GM10847 (cell line): Measurements from ENCODE around the gene INSR.

Experiments used
- POLR2A ChIP-seq: IDR thresholded peaks from 2 replicates; pipeline ENCODE4 v1.6.1; 2011; ENCODE audit not compliant: insufficient read length; ENCODE audit errors: extremely low read depth

The INSR gene

GRCh38 chr19:7293762-7294557 lies at the start of gene INSR:
Gene INSR (minus strand): TSS chr19:7294414. CDS start chr19:7293891, 523 bp downstream.
- no peak for TF ChIP-seq POLR2A

GRCh38 chr19:7342143-7342542 lies 47.9 kb upstream of the INSR start:
- no peak for TF ChIP-seq POLR2A

GRCh38 chr19:7340959-7341837 lies 47.0 kb upstream of the INSR start:
- no peak for TF ChIP-seq POLR2A

GRCh38 chr19:7337380-7338194 lies 43.4 kb upstream of the INSR start:
- TF ChIP-seq POLR2A, result no peak

- no peak for TF ChIP-seq POLR2A
Observed at GRCh38 chr19:7336321-7336973, 42.2 kb upstream of the INSR start.

GRCh38 chr19:7333198-7334118 lies 39.2 kb upstream of the INSR start:
- no peak for TF ChIP-seq POLR2A

GRCh38 chr19:7331446-7331845 lies 37.2 kb upstream of the INSR start:
- TF ChIP-seq POLR2A, result no peak

- TF ChIP-seq POLR2A, result no peak
Observed at GRCh38 chr19:7328647-7329046, 34.4 kb upstream of the INSR start.

- TF ChIP-seq POLR2A, result no peak
Observed at GRCh38 chr19:7327802-7328201, 33.6 kb upstream of the INSR start.

GRCh38 chr19:7326105-7326877 lies 32.1 kb upstream of the INSR start:
- TF ChIP-seq POLR2A, result no peak

- no peak for TF ChIP-seq POLR2A
Observed at GRCh38 chr19:7318176-7318575, 24.0 kb upstream of the INSR start.

- no peak for TF ChIP-seq POLR2A
Observed at GRCh38 chr19:7312816-7313215, 18.6 kb upstream of the INSR start.

GRCh38 chr19:7311911-7312310 lies 17.7 kb upstream of the INSR start:
- TF ChIP-seq POLR2A, result no peak
